GM23338 (cell line): ENCODE measurements around the gene UAP1.

Experiments used
- EZH2 ChIP-seq: fragments of 200-600 bp; sonication (generic); IDR thresholded peaks from one replicate; pipeline ENCODE4 v1.8.0; 2017; ENCODE audit warnings: antibody characterized with exemption, mild to moderate bottlenecking, low read depth; ENCODE audit not compliant: unreplicated experiment
- EZH2phosphoT487 ChIP-seq: fragments of 200-600 bp; sonication (generic); IDR thresholded peaks from one replicate; pipeline ENCODE4 v1.8.1; 2018; ENCODE audit warnings: antibody characterized with exemption; ENCODE audit not compliant: unreplicated experiment
- REST ChIP-seq: IDR thresholded peaks from one replicate; pipeline ENCODE4 v1.6.1; 2018; ENCODE audit warnings: antibody characterized with exemption; ENCODE audit not compliant: unreplicated experiment
- TF ChIP-seq, protein P1 (sequence below), 2 experiments: fragments of 200-600 bp in 1 of 2; sonication (generic) in 1 of 2; conservative IDR thresholded peaks; 2 replicates each; pipeline versions ENCODE4 v1.5.1 to v1.6.1; 2016 to 2017; ENCODE audit warnings: antibody characterized with exemption in 2 of 2, low read depth in 2 of 2, mild to moderate bottlenecking in 2 of 2, moderate library complexity in 1 of 2
- TF ChIP-seq, protein P2 (sequence below): IDR thresholded peaks from 2 replicates; pipeline ENCODE4 v1.6.1; 2016; ENCODE audit warnings: antibody characterized with exemption

- TF ChIP-seq REST (no peak), EZH2phosphoT487 (no peak), EZH2 (no peak)
- TF ChIP-seq, protein P1, sequence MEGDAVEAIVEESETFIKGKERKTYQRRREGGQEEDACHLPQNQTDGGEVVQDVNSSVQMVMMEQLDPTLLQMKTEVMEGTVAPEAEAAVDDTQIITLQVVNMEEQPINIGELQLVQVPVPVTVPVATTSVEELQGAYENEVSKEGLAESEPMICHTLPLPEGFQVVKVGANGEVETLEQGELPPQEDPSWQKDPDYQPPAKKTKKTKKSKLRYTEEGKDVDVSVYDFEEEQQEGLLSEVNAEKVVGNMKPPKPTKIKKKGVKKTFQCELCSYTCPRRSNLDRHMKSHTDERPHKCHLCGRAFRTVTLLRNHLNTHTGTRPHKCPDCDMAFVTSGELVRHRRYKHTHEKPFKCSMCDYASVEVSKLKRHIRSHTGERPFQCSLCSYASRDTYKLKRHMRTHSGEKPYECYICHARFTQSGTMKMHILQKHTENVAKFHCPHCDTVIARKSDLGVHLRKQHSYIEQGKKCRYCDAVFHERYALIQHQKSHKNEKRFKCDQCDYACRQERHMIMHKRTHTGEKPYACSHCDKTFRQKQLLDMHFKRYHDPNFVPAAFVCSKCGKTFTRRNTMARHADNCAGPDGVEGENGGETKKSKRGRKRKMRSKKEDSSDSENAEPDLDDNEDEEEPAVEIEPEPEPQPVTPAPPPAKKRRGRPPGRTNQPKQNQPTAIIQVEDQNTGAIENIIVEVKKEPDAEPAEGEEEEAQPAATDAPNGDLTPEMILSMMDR (conservative IDR thresholded peaks at IDR 0.05; ENCODE audit: low read depth in 2 of 2), result no peak
- TF ChIP-seq, protein P2, sequence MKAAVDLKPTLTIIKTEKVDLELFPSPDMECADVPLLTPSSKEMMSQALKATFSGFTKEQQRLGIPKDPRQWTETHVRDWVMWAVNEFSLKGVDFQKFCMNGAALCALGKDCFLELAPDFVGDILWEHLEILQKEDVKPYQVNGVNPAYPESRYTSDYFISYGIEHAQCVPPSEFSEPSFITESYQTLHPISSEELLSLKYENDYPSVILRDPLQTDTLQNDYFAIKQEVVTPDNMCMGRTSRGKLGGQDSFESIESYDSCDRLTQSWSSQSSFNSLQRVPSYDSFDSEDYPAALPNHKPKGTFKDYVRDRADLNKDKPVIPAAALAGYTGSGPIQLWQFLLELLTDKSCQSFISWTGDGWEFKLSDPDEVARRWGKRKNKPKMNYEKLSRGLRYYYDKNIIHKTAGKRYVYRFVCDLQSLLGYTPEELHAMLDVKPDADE, result no peak
Measured at GRCh38 chr1:162626761-162627160, 65.2 kb downstream of the UAP1 start.
